HG03342 (cell line): ENCODE results near the gene TLE2.
"Not testable (repeated sequence)": the region's sequence is repeated elsewhere in the genome, so short reads cannot be mapped to it uniquely, and the experiment has no call there.

Experiments used
- ATAC-seq: cut with Tn5 transposase; IDR thresholded peaks from one replicate; pipeline ENCODE4 v1.9.1; 2021; ENCODE audit warnings: mild to moderate bottlenecking, moderate library complexity; ENCODE audit not compliant: unreplicated experiment

TLE2 gene

GRCh38 chr19:3038214-3038613 lies 9.1 kb upstream of the TLE2 start:
- ATAC-seq, result no peak

GRCh38 chr19:3036977-3037544 lies 8.0 kb upstream of the TLE2 start:
- not testable (repeated sequence) for ATAC-seq

DNA sequence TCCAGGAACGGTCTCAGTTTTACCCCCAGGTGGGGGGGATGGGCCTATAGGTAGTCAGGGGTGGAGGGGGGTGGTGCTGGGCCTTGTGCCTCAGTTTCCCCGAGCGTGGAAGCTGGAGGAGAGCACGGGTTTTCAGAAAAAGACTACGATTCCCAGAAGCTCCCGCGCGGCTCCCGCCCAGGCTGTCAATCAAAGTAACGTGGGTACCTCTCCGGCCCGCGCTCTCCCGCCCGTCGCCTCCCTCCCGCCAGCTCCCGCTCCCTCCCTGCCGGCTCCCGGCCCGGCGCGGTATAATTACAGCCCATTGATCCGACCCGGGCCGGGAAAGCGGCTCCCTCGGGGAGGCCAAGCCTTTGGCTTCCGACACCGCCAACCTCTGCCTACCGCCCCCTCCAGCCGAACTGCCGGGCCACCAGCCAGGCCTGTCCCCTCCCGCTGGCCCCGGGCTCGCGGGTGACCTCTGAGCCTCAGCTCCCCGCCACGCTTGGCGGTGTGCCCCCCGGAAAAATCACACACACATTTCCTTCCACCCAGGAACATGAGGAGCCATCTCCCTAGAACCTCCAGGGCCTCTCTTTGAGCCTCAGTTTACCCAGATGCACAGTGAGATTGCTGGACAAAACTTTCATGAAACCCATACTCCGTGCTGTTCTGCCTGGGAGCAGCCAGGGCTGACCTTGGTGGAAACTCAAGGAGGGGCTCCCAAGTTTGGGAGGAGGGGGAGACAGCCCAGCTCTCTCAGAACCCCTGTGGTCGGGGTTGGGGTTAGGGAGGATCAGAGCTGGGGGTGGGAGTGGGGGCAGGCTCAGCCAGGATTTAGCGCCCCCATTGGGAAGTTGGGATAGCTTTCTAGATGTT lies 7.3 kb upstream of the TLE2 start:
- ATAC-seq, result peak; percentile 41

DNA sequence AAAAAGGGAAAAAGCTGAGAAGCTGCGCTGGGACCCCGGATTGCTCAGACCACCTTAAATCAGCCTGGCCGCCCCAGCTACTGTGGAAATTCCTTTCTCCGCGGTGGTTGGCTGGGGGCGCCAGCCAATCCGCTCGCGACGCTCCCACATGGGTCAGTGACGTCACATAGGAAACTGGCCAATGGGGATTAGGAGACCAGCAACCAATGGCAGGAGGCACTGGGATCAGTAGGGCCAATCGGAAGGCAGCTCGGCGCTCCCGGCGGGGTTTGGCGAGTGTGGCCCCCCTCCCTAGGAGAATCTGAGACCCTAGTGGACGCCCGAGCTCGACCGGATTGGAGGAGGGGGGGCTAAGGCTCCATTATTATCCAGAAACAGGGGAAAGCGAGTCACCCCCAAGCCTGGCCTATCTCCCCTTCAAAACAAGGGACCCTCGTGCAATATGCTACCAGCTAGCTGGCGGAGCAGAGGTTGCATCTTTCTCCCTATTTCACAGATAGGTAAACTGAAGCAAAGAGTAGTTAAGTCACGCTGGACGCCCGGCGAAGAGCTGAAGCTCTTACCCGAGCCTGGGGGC lies 6.5 kb upstream of the TLE2 start:
- ATAC-seq, result peak; percentile 85

- no peak for ATAC-seq
Observed at GRCh38 chr19:3034656-3035541, 5.8 kb upstream of the TLE2 start.

GRCh38 chr19:3034406-3034655 lies 5.3 kb upstream of the TLE2 start:
- ATAC-seq, result no peak

- no peak for ATAC-seq
Observed at GRCh38 chr19:3033595-3034405, 4.7 kb upstream of the TLE2 start.

GRCh38 chr19:3031607-3031867 lies 2.5 kb upstream of the TLE2 start:
- ATAC-seq, result no peak

DNA sequence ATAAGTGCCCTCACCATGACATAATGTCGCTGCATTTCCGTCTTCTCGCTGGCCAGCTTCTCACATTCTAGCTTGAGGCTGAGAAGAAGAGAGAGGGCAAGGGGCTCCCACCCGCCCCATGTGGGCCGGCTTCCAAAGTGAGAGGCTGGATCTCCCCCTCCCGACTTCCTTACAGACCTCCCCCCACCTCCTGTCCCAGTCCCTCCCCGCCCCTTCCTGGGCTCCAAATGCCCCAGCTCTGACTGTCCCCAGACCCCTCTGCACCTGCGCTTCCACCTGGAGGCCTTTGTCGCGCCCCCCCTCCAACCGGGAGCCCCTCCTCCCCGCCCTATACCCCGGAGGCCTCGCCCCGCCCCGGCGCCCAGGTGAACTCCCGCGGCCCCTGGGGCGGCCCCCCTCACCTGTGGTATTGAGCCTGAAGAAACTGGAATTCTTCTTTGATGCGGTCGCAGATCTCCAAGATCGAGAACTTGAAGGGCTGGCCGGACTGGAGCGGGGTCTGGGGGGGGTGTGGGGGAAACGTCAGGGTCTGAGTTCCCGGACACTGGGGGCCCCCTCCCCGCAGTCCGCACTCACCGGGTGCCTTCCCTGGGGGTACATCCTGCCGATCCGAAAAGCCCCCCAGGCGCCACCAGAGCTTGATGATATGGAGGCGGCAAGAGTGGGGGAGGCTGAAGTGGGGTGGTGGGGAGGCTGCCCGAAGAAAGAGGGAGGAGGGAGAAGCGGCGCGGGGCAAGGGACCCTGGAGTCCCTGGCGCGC lies 595 bp downstream of the TLE2 start:
- no peak for ATAC-seq

DNA sequence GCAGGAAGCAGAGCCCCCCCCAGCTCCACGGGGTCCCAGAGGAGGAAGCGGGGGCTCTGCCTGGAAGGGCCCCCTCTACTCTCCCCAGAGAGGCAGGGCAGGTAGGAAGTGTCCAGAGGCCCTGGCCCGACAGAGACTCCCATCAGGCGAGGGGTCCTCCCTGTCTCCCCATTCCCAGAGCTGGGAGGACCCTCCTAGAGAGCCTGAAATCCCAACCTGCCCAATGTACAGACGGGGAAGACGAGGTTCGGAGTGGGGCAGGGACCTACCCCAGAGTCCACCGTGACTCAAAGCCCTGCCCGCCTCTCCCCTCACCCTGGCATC lies 1.1 kb downstream of the TLE2 start:
- no peak for ATAC-seq

DNA sequence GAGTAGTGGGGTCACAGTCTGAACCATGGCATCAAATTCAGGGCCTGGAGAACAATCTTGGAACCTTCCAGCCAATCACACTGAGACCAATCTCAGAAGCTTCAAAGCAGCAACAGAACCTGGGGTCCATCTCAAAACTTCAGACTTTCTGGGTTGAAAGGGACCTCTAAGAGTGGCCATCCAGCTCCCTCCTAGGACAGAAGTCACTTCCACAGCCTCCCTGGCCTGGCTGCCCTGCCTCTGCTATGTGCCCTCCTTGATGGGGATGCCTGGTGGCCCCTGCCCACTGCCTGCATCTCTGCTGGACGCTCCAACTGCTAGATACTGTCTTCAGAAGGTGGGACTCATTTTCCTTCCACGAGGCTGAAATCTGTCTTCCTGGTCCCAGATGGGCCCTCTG lies 1.8 kb downstream of the TLE2 start:
- no peak for ATAC-seq

DNA sequence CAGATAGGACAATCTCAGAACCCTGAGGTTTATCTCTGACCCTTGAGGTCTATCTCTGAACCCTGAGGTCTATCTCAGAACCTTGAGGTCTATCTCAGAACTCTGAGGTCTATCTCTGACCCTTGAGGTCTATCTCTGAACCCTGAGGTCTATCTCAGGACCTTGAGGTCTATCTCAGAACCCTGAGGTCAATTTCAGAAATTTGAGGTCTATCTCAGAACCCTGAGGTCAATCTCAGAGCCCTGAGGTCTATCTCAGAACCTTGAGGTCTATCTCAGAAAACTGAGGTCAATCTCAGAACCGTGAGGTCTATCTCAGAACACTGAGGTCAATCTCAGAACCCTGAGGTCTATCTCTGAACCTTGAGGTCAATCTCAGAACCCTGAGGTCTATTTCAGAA lies 2.3 kb downstream of the TLE2 start:
- no peak for ATAC-seq

DNA sequence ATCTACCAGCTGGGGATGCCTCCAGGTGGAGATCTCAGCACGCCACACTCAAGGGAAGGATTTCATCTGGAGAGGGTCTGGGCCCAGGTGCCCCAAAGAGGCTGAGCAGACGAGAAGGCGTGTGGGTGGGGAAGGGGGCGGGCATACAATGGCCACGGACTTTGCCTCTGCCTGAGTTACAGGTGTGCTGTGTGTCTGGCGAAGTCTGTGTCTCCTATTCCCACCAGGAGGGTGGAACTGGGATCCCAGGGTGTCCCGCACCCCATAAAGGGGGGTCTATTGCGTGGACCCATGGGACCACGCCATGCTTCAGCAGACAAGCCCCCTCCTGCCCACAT lies 3.6 kb downstream of the TLE2 start:
- ATAC-seq, result no peak

DNA sequence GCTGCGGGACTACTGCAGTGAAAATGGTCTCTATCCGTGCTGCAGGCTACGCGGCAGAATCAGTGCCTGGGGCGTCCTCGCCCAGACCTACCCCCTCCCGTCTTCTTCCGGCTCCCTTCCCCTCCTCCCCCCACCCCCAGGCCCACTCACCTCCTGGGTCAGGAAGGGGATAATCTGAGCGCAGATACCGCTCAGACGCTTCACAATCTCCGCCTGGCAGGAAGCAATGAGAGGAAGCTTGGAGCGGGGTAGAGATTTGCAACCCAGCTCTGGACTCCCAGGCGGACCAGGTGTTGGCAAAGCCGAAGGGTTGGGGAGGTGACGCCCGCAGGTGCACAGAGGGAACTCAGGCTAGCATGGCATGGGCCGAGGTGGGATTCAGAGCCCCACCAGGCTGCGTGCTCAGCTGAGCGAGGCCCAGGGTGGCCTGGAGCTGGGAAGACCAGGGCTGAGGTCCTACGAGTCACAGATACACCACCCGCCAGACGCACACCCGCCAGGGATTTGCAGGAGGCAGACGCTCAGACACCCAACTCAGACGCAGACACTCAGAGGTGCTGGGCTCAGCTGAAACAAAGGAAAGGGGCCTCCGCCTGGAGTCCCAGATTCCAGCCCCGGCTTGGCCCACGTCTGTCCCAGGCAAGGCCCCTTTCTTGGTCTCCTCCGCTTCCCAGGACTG lies 4.1 kb downstream of the TLE2 start:
- no peak for ATAC-seq

GRCh38 chr19:3024509-3024869 lies 4.6 kb downstream of the TLE2 start:
- ATAC-seq, result no peak

DNA sequence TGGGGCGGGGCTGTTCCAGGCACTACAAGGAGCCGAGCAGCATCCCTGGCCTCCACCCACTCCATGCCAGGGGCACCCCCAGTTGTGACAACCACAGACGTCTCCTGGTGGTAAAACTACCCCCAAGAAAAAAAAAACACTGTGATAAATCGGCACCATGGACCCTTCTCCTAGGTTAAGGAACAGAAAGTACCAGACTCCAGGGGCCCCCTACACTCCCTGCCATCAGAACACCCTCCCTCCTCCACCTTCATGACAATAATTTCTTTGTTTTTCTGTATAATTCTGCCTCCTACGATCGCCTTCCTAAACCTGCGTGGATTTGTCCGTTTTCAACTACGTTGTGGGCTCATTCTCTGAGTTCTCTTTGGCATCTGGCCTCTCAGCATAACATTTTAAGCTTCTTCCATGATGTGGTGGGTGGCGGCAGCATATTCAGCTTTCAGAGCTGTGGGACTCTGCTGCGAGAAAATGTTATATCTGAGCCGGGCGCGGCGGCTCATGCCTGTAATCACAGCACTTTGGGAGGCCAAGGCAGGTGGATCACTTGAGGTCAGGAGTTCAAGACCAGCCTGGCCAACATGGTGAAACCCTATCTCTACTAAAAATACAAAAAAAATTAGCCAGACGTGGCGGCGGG lies 8.6 kb downstream of the TLE2 start:
- ATAC-seq, result no peak

DNA sequence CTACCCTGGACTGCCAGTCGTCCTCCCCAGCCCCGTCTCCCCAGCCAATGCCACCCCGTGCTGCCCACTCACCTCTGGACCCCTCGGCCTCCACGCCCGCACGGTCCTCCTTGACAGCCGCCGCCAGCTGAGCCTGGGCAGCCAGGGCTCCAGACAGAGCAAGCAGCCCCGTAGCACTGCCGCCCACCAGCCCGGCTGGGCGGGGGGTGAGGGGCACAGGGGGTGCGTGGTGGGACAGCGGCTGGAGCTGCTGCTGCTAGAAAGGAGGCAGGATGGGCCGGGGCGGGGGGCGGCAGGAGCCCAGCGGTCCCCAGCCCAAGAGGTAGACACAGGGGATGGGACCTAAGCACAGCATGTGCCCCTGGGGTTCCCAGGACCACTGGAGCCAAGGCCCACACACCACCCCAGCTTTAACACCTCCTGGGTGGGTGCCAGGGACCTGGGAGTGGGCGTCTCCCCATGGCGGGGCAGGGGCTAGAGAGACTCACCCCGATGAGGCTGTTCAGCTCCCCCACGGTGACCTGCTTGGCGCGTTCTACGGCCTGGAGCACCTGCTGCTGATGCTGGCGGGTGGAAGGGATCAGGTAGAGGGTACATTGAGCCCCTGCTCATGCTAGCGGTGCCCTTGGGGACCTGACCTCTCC lies 9.7 kb downstream of the TLE2 start:
- ATAC-seq, result no peak

GRCh38 chr19:3017923-3018322 lies 11.2 kb downstream of the TLE2 start:
- ATAC-seq, result no peak
